Right cardiac atrium (tissue), 5 donors: ENCODE data around the gene STAG1. TPM values are rescaled to one million over a fixed set of nuclear protein-coding genes. Genes with fewer than 3 reads are reported as not detected.
"Not testable (repeated sequence)": the region's sequence is repeated elsewhere in the genome, so short reads cannot be mapped to it uniquely, and the experiment has no call there.

Experiments
- ATAC-seq, 2 donors: fragments of 200-7000 bp; cut with Tn5 transposase; one replicate each; pipeline versions ENCODE4 v1.8.0 to v1.9.1; 2020; ENCODE audit warnings: moderate library complexity in 2 of 2, mild to moderate bottlenecking in 1 of 2
- DNase-seq, 3 donors: peaks; one replicate each; pipeline ENCODE4 v3.0.0-alpha.2; 2020
- H3K27ac ChIP-seq: one replicate; pipeline ENCODE4 v1.5.1; 2013; ENCODE audit warnings: mild to moderate bottlenecking, low read length, control low read depth, moderate library complexity
- H3K27me3 ChIP-seq: one replicate; pipeline ENCODE4 v1.6.1; 2013; ENCODE audit not compliant: control insufficient read depth, insufficient read depth
- H3K4me1 ChIP-seq: one replicate; pipeline ENCODE4 v1.6.1; 2013; ENCODE audit warnings: low read length; ENCODE audit not compliant: control insufficient read depth, insufficient read depth
- H3K4me3 ChIP-seq: one replicate; pipeline ENCODE4 v1.5.1; 2013; ENCODE audit warnings: low read length, control low read depth
- H3K9me3 ChIP-seq: one replicate; pipeline ENCODE4 v1.6.1; 2013; ENCODE audit warnings: low read length; ENCODE audit not compliant: control insufficient read depth
- WGBS: extraction: QIAGEN DNeasy Blood & Tissue Kit; methylation state at CpG from one replicate; pipeline ENCODE4 v1.1.7; 2013; 5-methylcytosine and 5-hydroxymethylcytosine counted together
- intact Hi-C, 4 donors: fragments of 100-400 bp; cut with DNase I; formaldehyde crosslinking; loops; one replicate each; pipeline versions ENCODE4 v1.11.0 to v1.14.0; 2022 to 2023
- polyA plus RNA-seq: library from polyadenylated mRNA; stranded (reverse); fragments of 200-250 nt; gene quantifications from one replicate; pipeline ENCODE4 v1.2.3, GENCODE V29; 2013
- total RNA-seq, 4 donors: library from RNA; stranded (reverse); fragmentation: NEBNext Ultra II Directional; extraction: Animal tissue kit (Norgen Biotek cat#: 25700); gene quantifications; one replicate each; pipeline ENCODE4 v1.2.1, GENCODE V29; 2021
- donor health status: healthy with polysubstance abuse.
- donor health status: DM: no; HTN: yes; CAD: no.
- donor health status: DM: no; HTN: no; CAD: no.
- donor health status: DM: no; HTN: yes; CAD: no; lungs with severe emphysema.
- donor health status: DM: yes; HTN: yes; CAD: no.

STAG1 gene
- total and polyA plus RNA-seq, 5 donors = 8.1 to 30.9 (median 27.2) TPM

DNA sequence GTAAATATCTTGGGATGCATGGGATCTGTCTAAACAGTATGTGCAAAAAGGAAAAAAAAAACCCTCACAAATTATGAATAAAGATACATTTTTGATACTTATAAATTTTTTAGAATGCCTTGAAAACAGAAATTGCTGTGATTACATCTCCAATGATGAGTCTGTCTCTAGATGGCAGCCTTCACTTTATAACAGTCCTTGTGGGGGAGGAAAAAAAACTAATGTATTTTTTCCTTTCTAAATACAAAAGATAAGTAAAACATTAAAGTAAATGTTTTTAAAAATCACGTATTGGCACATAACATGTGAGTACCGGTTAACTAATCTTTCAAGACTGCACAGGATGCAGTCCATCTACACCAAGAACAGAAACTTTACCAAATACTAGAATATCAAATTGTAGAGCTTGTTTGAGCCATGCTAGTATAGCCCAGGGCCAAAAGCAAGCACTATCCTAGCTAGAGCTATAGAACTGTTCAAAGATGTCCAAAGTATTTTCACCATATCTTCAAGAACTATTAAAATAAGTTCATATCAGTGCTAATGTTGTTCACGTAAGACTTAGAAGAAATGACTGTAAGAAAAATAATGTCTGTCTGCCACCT is 206.4 kb downstream of the STAG1 start:
- no peaks in the 10 kb centered on the region for H3K9me3 ChIP-seq
- ATAC-seq = no peak

DNA sequence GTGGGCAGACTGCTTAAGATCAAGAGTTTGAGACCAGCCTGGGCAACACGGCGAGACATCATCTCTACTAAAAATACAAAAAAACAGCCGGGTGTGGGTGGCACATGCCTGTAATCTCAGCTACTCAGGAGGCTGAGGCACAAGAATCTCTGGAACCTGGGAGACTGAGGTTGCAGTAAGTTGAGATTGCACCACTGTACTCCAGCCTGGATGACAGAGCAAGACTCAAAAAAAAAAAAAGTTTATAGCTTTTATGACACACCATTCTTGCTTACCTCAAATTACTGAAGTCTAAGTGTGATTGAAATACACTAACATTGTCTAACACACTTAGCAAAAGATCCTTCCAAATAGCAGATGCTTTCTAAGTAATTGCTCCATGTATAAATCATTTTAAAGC is 207.6 kb downstream of the STAG1 start:
- Histone ChIP-seq H3K27ac (no peak overlapping the region), H3K4me1 (no peaks in the 10 kb centered on the region), H3K9me3 (no peaks in the 10 kb centered on the region), H3K27me3 (no peaks in the 10 kb centered on the region), H3K4me3 (no peak overlapping the region)
- no peak for DNase-seq
- WGBS = 94% methylated on average over 3 of the region's 3 CpGs
- intact Hi-C loops = no loop called here
- no peak for ATAC-seq

More for the DNA sequence above, 206.4 kb downstream of the STAG1 start:
- intact Hi-C loops = no loop called here
- no peak for DNase-seq
- Histone ChIP-seq H3K4me3 (no peak overlapping the region), H3K27ac (no peak overlapping the region), H3K27me3 (no peaks in the 10 kb centered on the region), H3K4me1 (no peaks in the 10 kb centered on the region)
- WGBS = 60% methylated on average over 3 of the region's 3 CpGs

- Histone ChIP-seq H3K27me3 (no peaks in the 10 kb centered on the region), H3K4me3 (no peak overlapping the region), H3K4me1 (no peaks in the 10 kb centered on the region), H3K27ac (no peak overlapping the region), H3K9me3 (no peaks in the 10 kb centered on the region)
- DNase-seq = no peak
- ATAC-seq = peak in 1 of 2 donors; percentile 56
- intact Hi-C loops = no loop called here
- WGBS = 58% methylated on average over 4 of the region's 4 CpGs
Observed at GRCh38 chr3:136543385-136543784, 208.8 kb downstream of the STAG1 start.

GRCh38 chr3:136535906-136536305 is 216.3 kb downstream of the STAG1 start:
- Histone ChIP-seq H3K4me1 (no peaks in the 10 kb centered on the region), H3K27me3 (no peaks in the 10 kb centered on the region), H3K9me3 (no peaks in the 10 kb centered on the region), H3K27ac (no peak overlapping the region), H3K4me3 (no peak overlapping the region)
- 98% methylated on average over 3 of the region's 3 CpGs for WGBS
- no peak for DNase-seq
- ATAC-seq = no peak
- intact Hi-C loops = no loop called here

GRCh38 chr3:136532766-136533165 is 219.4 kb downstream of the STAG1 start:
- Histone ChIP-seq H3K4me3 (no peak overlapping the region), H3K4me1 (no peaks in the 10 kb centered on the region), H3K27ac (no peak overlapping the region), H3K27me3 (no peaks in the 10 kb centered on the region), H3K9me3 (no peaks in the 10 kb centered on the region)
- ATAC-seq (no peak), DNase-seq (no peak)
- intact Hi-C loops = no loop called here
- 98% methylated on average over 1 of the region's 1 CpG for WGBS

DNA sequence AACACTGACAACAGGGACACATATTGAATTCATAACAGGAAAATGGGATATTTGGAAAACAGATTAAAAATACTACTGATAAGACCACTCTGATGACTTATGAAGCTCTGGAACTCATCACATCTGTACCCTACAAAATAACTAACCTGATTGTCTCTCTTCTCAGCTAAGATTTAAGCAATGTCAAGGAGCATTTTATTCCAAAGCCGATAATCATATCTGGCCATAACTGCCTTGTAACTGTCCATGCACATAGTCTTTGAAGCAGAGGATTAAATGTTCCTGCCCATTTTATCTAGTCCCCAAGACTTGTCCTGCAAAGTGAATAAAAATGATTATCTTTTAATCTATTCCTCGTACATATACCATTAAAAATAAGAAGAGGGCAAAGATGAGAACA is 234.1 kb downstream of the STAG1 start:
- intact Hi-C loops = no loop called here
- 83% methylated on average over 2 of the region's 2 CpGs for WGBS
- H3K27me3 ChIP-seq = no peaks in the 10 kb centered on the region
- H3K27ac ChIP-seq = no peak overlapping the region
- no peak for DNase-seq
- no peaks in the 10 kb centered on the region for H3K9me3 ChIP-seq
- no peaks in the 10 kb centered on the region for H3K4me1 ChIP-seq
- no peak overlapping the region for H3K4me3 ChIP-seq
- ATAC-seq = no peak

DNA sequence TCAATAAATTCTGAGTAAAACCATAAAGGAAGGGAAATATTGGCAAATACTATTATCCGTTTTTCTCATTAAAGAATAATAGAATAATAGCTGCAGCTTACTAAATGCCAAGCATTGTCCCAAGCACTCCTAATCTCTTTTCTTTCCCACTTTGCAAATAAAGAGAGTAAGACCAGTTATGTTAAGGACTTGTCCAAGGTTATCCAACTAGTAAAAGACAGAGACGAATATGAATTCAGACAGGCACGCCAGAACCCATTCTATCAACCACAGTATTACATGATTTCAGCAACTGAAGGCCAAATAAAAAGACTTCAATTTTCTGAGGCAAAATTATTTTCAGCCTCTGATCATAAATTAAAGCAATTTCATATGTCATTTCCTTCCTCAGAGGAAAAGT is 235.5 kb downstream of the STAG1 start:
- intact Hi-C loops = no loop called here
- no peak overlapping the region for H3K27ac ChIP-seq
- peaks cover 2% of the 10 kb centered on the region for H3K4me1 ChIP-seq
- H3K27me3 ChIP-seq = no peaks in the 10 kb centered on the region
- no peaks in the 10 kb centered on the region for H3K9me3 ChIP-seq
- 60% methylated on average over 3 of the region's 3 CpGs for WGBS
- no peak for ATAC-seq
- no peak overlapping the region for H3K4me3 ChIP-seq
- no peak for DNase-seq

DNA sequence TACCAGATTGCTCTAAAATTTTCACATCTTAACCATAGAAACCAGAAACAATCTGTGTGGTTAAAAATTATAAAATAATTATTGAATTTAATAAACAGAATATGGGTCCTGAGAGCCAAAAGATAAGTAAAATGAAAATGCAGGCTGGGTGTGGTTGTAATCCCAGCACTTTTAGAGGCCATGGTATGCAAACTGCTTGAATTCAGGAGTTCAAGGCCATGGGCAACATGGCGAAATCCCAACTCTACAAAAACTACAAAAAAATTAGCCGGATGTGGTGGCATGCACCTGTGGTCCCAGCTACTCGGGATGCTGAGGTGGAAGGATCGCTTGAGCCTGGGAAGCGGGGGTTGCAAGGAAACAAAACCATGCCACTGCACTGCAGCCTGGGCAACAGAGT is 236.1 kb downstream of the STAG1 start:
- DNase-seq (no peak), ATAC-seq (no peak)
- 97% methylated on average over 5 of the region's 5 CpGs for WGBS

GRCh38 chr3:136514533-136514932 is 237.6 kb downstream of the STAG1 start:
- H3K27me3 ChIP-seq, H3K4me1 ChIP-seq, H3K27ac ChIP-seq, ATAC-seq, H3K4me3 ChIP-seq, intact Hi-C loops, DNase-seq, H3K9me3 ChIP-seq: not testable (repeated sequence)
- WGBS = 97% methylated on average over 7 of the region's 7 CpGs

More for the DNA sequence above, 236.1 kb downstream of the STAG1 start:
- intact Hi-C loops = no loop called here
- no peak overlapping the region for H3K27ac ChIP-seq
- H3K4me1 ChIP-seq = peaks cover 2% of the 10 kb centered on the region
- H3K4me3 ChIP-seq = no peak overlapping the region
- no peaks in the 10 kb centered on the region for H3K9me3 ChIP-seq
- H3K27me3 ChIP-seq = no peaks in the 10 kb centered on the region

DNA sequence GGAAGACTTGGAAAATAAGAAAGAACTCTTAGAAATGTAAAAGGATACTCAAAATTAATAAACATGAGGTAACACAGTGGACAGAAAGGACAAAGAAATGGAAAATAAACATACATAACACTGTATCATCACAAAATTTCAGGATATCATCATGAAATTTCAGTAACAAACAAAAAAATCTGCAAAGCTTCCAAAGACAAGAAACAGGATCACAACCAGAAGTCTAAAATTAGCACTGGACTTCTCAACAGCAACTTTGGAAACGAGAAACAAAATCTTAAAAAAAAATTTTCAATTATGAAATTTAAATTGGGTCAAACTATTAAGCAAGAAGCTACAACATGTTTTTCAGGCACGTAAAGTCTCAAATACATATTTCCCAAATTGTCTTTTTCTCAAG is 238.8 kb downstream of the STAG1 start:
- H3K9me3 ChIP-seq = no peaks in the 10 kb centered on the region
- no peaks in the 10 kb centered on the region for H3K27me3 ChIP-seq
- intact Hi-C loops = no loop called here
- no peak overlapping the region for H3K27ac ChIP-seq
- peaks cover 2% of the 10 kb centered on the region for H3K4me1 ChIP-seq
- WGBS = 44% methylated on average over 2 of the region's 2 CpGs
- DNase-seq = no peak
- H3K4me3 ChIP-seq = no peak overlapping the region
- ATAC-seq = no peak

GRCh38 chr3:136512381-136512780 is 239.8 kb downstream of the STAG1 start:
- DNase-seq = no peak
- intact Hi-C loops = no loop called here
- no peaks in the 10 kb centered on the region for H3K27me3 ChIP-seq
- no peak overlapping the region for H3K27ac ChIP-seq
- H3K4me1 ChIP-seq = peaks cover 2% of the 10 kb centered on the region
- 50% methylated on average over 1 of the region's 1 CpG for WGBS
- ATAC-seq = no peak
- no peaks in the 10 kb centered on the region for H3K9me3 ChIP-seq
- no peak overlapping the region for H3K4me3 ChIP-seq

- Histone ChIP-seq H3K4me3 (no peak overlapping the region), H3K9me3 (no peaks in the 10 kb centered on the region), H3K27ac (no peak overlapping the region), H3K27me3 (no peaks in the 10 kb centered on the region), H3K4me1 (no peaks in the 10 kb centered on the region)
- DNase-seq (no peak), ATAC-seq (no peak)
- 70% methylated on average over 1 of the region's 1 CpG for WGBS
- intact Hi-C loops = no loop called here
Observed at GRCh38 chr3:136505676-136506075, 246.5 kb downstream of the STAG1 start.
